IMR-90 (cell line): ENCODE results near the gene COX8C. TPM values are rescaled to one million over a fixed set of nuclear protein-coding genes. Genes with fewer than 3 reads are reported as not detected.

Experiments
- ATAC-seq: fragments of 200-7000 bp; cut with Tn5 transposase; 2 replicates; pipeline ENCODE4 v1.9.1; 2020; ENCODE audit warnings: low read depth, mild to moderate bottlenecking, moderate library complexity
- BruUV-seq: library from RNA; stranded (reverse); fragments of 400-500 nt; replicated peaks from 2 replicates; lab custom pipeline; 2021; lab: Mats Ljungman, UMichigan
- CTCF ChIA-PET: fragments of 300-600 bp; formaldehyde crosslinking; extraction: SDS; loops from one replicate; lab custom pipeline; 2021; ENCODE audit warnings: antibody characterized with exemption; lab: Yijun Ruan, JAX
- POLR2A ChIA-PET: fragments of 300-600 bp; sonication (Branson Sonifier 250); formaldehyde crosslinking; loops from one replicate; lab custom pipeline; 2022; ENCODE audit warnings: antibody characterized with exemption; ENCODE audit not compliant: unreplicated experiment; lab: Charles Lee
- DNase-seq: peaks from one replicate; pipeline ENCODE4 v3.0.0; 2013
- H2AFZ ChIP-seq: replicated peaks from 2 replicates; pipeline ENCODE3; 2013; ENCODE audit warnings: low read length, mild to moderate bottlenecking; ENCODE audit not compliant: poor library complexity
- H2AK5ac ChIP-seq: 2 replicates; pipeline ENCODE4 v1.6.1; 2013; ENCODE audit warnings: low read depth, low read length, inconsistent platforms
- H2AK9ac ChIP-seq: replicated peaks from 2 replicates; pipeline ENCODE3; 2013; ENCODE audit warnings: mild to moderate bottlenecking, low read depth, low read length, moderate library complexity; ENCODE audit not compliant: poor library complexity
- H2BK120ac ChIP-seq: 2 replicates; pipeline ENCODE4 v1.6.1; 2013; ENCODE audit warnings: low read depth, low read length, inconsistent platforms
- H2BK15ac ChIP-seq: 3 replicates; pipeline ENCODE4 v1.6.1; 2013; ENCODE audit warnings: low read depth, low read length, inconsistent platforms
- H2BK20ac ChIP-seq: 2 replicates; pipeline ENCODE4 v1.6.1; 2013; ENCODE audit warnings: low read depth, mild to moderate bottlenecking, inconsistent platforms, low read length, moderate library complexity
- H2BK5ac ChIP-seq: 2 replicates; pipeline ENCODE4 v1.6.1; 2013; ENCODE audit warnings: mild to moderate bottlenecking, low read depth, low read length, inconsistent platforms; ENCODE audit not compliant: poor library complexity, severe bottlenecking
- H3K14ac ChIP-seq: replicated peaks from 2 replicates; pipeline ENCODE4 v1.6.1; 2013; ENCODE audit warnings: low read depth, low read length, inconsistent platforms
- H3K18ac ChIP-seq: 2 replicates; pipeline ENCODE4 v1.6.1; 2013; ENCODE audit warnings: low read depth, low read length, control low read depth
- H3K23ac ChIP-seq: 2 replicates; pipeline ENCODE4 v1.6.1; 2013; ENCODE audit warnings: low read depth, low read length, inconsistent platforms
- H3K27ac ChIP-seq: 2 replicates; pipeline ENCODE4 v1.5.1; 2013; ENCODE audit warnings: mild to moderate bottlenecking, control low read depth, low read length; ENCODE audit not compliant: insufficient read depth
- H3K27me3 ChIP-seq: 2 replicates; pipeline ENCODE4 v1.6.1; 2013; ENCODE audit warnings: low read length; ENCODE audit not compliant: control insufficient read depth, insufficient read depth
- H3K36me3 ChIP-seq: 2 replicates; pipeline ENCODE4 v1.6.1; 2013; ENCODE audit warnings: low read length, mixed read lengths; ENCODE audit not compliant: control insufficient read depth, insufficient read depth
- H3K4ac ChIP-seq: 2 replicates; pipeline ENCODE4 v1.6.1; 2013; ENCODE audit warnings: low read depth, low read length, inconsistent platforms
- H3K4me1 ChIP-seq: 2 replicates; pipeline ENCODE4 v1.6.1; 2013; ENCODE audit warnings: low read length, mixed read lengths; ENCODE audit not compliant: control insufficient read depth, insufficient read depth
- H3K4me2 ChIP-seq: 2 replicates; pipeline ENCODE4 v1.6.1; 2013; ENCODE audit warnings: low read depth, mild to moderate bottlenecking, control low read depth, low read length, moderate library complexity
- H3K4me3 ChIP-seq: 2 replicates; pipeline ENCODE4 v1.5.1; 2013; ENCODE audit warnings: low read depth, mild to moderate bottlenecking, control low read depth, low read length, moderate library complexity; ENCODE audit not compliant: insufficient read depth
- H3K56ac ChIP-seq: 2 replicates; pipeline ENCODE4 v1.6.1; 2013; ENCODE audit warnings: low read length, inconsistent platforms; ENCODE audit not compliant: insufficient read depth; ENCODE audit errors: extremely low read depth
- H3K79me1 ChIP-seq, 2 experiments: 2 replicates each; pipeline ENCODE4 v1.6.1; 2013; ENCODE audit warnings: low read length in 2 of 2, inconsistent platforms in 1 of 2, low read depth in 1 of 2
- H3K9ac ChIP-seq: 2 replicates; pipeline ENCODE4 v1.6.1; 2013; ENCODE audit warnings: low read depth, low read length, control low read depth
- H3K9me1 ChIP-seq: 2 replicates; pipeline ENCODE4 v1.6.1; 2013; ENCODE audit warnings: low read length, inconsistent platforms; ENCODE audit not compliant: insufficient read depth
- H3K9me3 ChIP-seq: 2 replicates; pipeline ENCODE4 v1.6.1; 2013; ENCODE audit warnings: low read length; ENCODE audit not compliant: control insufficient read depth, insufficient read depth
- H4K20me1 ChIP-seq: 2 replicates; pipeline ENCODE4 v1.6.1; 2013; ENCODE audit warnings: low read length, inconsistent platforms; ENCODE audit not compliant: insufficient read depth
- H4K5ac ChIP-seq: 2 replicates; pipeline ENCODE4 v1.6.1; 2013; ENCODE audit warnings: mild to moderate bottlenecking, low read depth, low read length, control low read depth
- H4K8ac ChIP-seq, 2 experiments: 2 replicates each; pipeline ENCODE4 v1.6.1; 2013; ENCODE audit warnings: low read depth in 2 of 2, low read length in 2 of 2, control low read depth in 1 of 2, inconsistent platforms in 1 of 2
- H4K91ac ChIP-seq: 2 replicates; pipeline ENCODE4 v1.6.1; 2013; ENCODE audit warnings: low read depth, low read length, inconsistent platforms; ENCODE audit not compliant: insufficient read depth
- BHLHE40 ChIP-seq: fragments of 150-350 bp; IDR thresholded peaks from 2 replicates; pipeline ENCODE4 v1.6.1; 2016; ENCODE audit warnings: mild to moderate bottlenecking, low read depth, low read length
- CEBPB ChIP-seq: IDR thresholded peaks from 2 replicates; pipeline ENCODE4 v1.6.1; 2012; ENCODE audit warnings: low read depth, low read length, improper control_type of control experiment
- CHD1 ChIP-seq: IDR thresholded peaks from 2 replicates; pipeline ENCODE4 v1.6.1; 2012; ENCODE audit warnings: low read depth, low read length, improper control_type of control experiment
- FOS ChIP-seq: fragments of 150-350 bp; IDR thresholded peaks from 2 replicates; pipeline ENCODE4 v1.6.1; 2016; ENCODE audit warnings: low read depth, low read length
- MAFK ChIP-seq: IDR thresholded peaks from 2 replicates; pipeline ENCODE4 v1.6.1; 2012; ENCODE audit warnings: low read depth, low read length, improper control_type of control experiment
- MAZ ChIP-seq: IDR thresholded peaks from 2 replicates; pipeline ENCODE4 v1.6.1; 2012; ENCODE audit warnings: low read depth, mild to moderate bottlenecking, low read length, improper control_type of control experiment, moderate library complexity, borderline replicate concordance
- MXI1 ChIP-seq: IDR thresholded peaks from 2 replicates; pipeline ENCODE4 v1.6.1; 2012; ENCODE audit warnings: low read depth, mild to moderate bottlenecking, low read length, moderate library complexity, borderline replicate concordance
- NFE2L2 ChIP-seq: fragments of 150-350 bp; IDR thresholded peaks from 2 replicates; pipeline ENCODE4 v1.6.1; 2016; ENCODE audit warnings: low read depth, mild to moderate bottlenecking, low read length
- POLR2A ChIP-seq: IDR thresholded peaks from 2 replicates; pipeline ENCODE4 v1.6.1; 2012; ENCODE audit warnings: mild to moderate bottlenecking, low read depth, low read length
- RAD21 ChIP-seq: IDR thresholded peaks from 2 replicates; pipeline ENCODE4 v1.6.1; 2012; ENCODE audit warnings: low read length, improper control_type of control experiment
- RCOR1 ChIP-seq: IDR thresholded peaks from 2 replicates; pipeline ENCODE4 v1.6.1; 2012; ENCODE audit warnings: mild to moderate bottlenecking, low read length, improper control_type of control experiment; ENCODE audit not compliant: insufficient replicate concordance
- RFX5 ChIP-seq: IDR thresholded peaks from 2 replicates; pipeline ENCODE4 v1.8.0; 2012; ENCODE audit warnings: low read depth, mild to moderate bottlenecking, low read length, moderate library complexity
- SMC3 ChIP-seq: fragments of 150-350 bp; IDR thresholded peaks from 2 replicates; pipeline ENCODE4 v1.6.1; 2016; ENCODE audit warnings: low read depth, mild to moderate bottlenecking, antibody characterized with exemption, low read length, moderate library complexity
- WGBS, 2 experiments: methylation state at CpG; one replicate each; pipeline versions ENCODE4 v1.1.5 to v1.1.7; 2013; ENCODE audit warnings: missing lambda C conversion rate in 2 of 2; ENCODE audit not compliant: insufficient read length in 1 of 2; ENCODE audit errors: extremely low coverage in 2 of 2; 5-methylcytosine and 5-hydroxymethylcytosine counted together
- dilution Hi-C: fragments of 300-500 bp; cut with HindIII; formaldehyde crosslinking; loops from one replicate; pipeline ENCODE4 v1.14.3; 2018; ENCODE audit warnings: low sequenced_read_pairs; ENCODE audit not compliant: unreplicated experiment
- in situ Hi-C: fragments of 300-500 bp; cut with MboI; formaldehyde crosslinking; loops from 3 replicates; pipeline ENCODE4 v1.14.3; 2019; ENCODE audit warnings: low sequenced_read_pairs, inconsistent platforms, mixed read lengths
- intact Hi-C: fragments of 100-400 bp; cut with micrococcal nuclease; formaldehyde crosslinking; loops from 2 replicates; pipeline ENCODE4 v1.10.0; 2022
- polyA plus RNA-seq, 3 experiments: library from polyadenylated mRNA; depleted of rRNA; stranded (reverse); fragments of >200 nt; gene quantifications; 2 replicates each; pipeline ENCODE4 v1.2.3, GENCODE V29; 2012; ENCODE audit warnings: low replicate concordance in 1 of 3
- total RNA-seq: library from RNA; depleted of rRNA; stranded (reverse); fragments of >200 nt; gene quantifications from 2 replicates; pipeline ENCODE4 v1.2.3, GENCODE V29; 2012
- TF ChIP-seq, protein P1 (sequence below): fragments of 150-350 bp; IDR thresholded peaks from 2 replicates; pipeline ENCODE4 v1.6.1; 2016; ENCODE audit warnings: low read depth, mild to moderate bottlenecking, low read length, moderate library complexity, borderline replicate concordance
- TF ChIP-seq, protein P2 (sequence below): fragments of 150-350 bp; IDR thresholded peaks from 2 replicates; pipeline ENCODE4 v1.6.1; 2017; ENCODE audit warnings: mild to moderate bottlenecking, antibody characterized with exemption, low read length, low read depth
- TF ChIP-seq, protein P3 (sequence below): conservative IDR thresholded peaks from 2 replicates; pipeline ENCODE4 v1.5.1; 2012; ENCODE audit warnings: mild to moderate bottlenecking, low read depth, low read length, improper control_type of control experiment

The COX8C gene
- total and polyA plus RNA-seq, 2 of the 4 experiments (the other 2 are of a cell fraction): not detected

DNA sequence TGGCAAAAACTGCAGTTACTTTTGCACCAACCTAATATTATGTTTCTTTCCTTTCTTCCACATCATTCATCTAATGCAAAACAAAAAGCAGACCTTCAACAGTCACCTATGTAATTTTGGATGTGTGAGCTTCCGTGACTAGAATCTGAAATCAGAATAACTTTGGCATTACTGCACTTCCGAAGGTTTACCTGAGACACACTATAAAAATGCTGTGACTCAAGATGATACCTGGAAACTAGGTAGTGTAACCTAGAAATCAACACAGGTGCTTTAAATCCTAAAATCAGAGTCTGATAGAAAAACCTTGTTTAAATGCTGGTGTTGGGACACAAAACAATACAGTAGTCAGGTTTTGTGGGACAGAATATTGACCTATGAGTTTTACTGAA is 16.4 kb upstream of the COX8C start:
- no peak for ATAC-seq
- Histone ChIP-seq H3K9ac (no peak overlapping the region), H3K4me3 (no peak overlapping the region), H3K27me3 (no peaks in the 10 kb centered on the region), H4K20me1 (peaks cover 39% of the 10 kb centered on the region), H4K8ac (no peak overlapping the region), H3K23ac (no peak overlapping the region), H3K4ac (no peak overlapping the region), H4K5ac (no peak overlapping the region), H3K4me2 (no peak overlapping the region), H3K56ac (no peak overlapping the region), H4K91ac (no peak overlapping the region), H3K36me3 (no peaks in the 10 kb centered on the region), H3K9me3 (no peaks in the 10 kb centered on the region), H3K27ac (no peak overlapping the region), H3K79me1 (peaks cover 0 to 43% of the 10 kb centered on the region in 2 experiments; a peak in 2 of 4 replicates), H2BK5ac (no peak overlapping the region), H2BK20ac (no peak overlapping the region), H3K18ac (no peak overlapping the region), H3K4me1 (no peaks in the 10 kb centered on the region), H2BK120ac (no peak overlapping the region), H2AK9ac (no peak overlapping the region), H2AK5ac (no peak overlapping the region), H3K14ac (no peak overlapping the region), H3K9me1 (no peaks in the 10 kb centered on the region), H2BK15ac (no peak overlapping the region), H2AFZ (no peak overlapping the region)
- intact Hi-C loops (loop anchor here (5.0 kb wide), 2 partner anchors 218 to 752 kb away; partner anchors contain the start of genes DDX24 and IFI27L1), dilution Hi-C loops (no loop called here), in situ Hi-C loops (no loop called here)
- no TSS peak for BruUV-seq
- ChIA-PET CTCF (interaction anchor here (1.2 kb wide), 1 partner anchor 55 kb away, joined by 5 read pairs; no protein-coding TSS in a partner anchor), POLR2A (no interaction called here)
- DNase-seq: no peak
- TF ChIP-seq RFX5 (no peak), MXI1 (no peak), MAFK (no peak), RAD21 (no peak), NFE2L2 (no peak), CEBPB (no peak), BHLHE40 (no peak), FOS (no peak), SMC3 (no peak), RCOR1 (no peak), MAZ (no peak), POLR2A (no peak), CHD1 (no peak)
- TF ChIP-seq, protein P1, sequence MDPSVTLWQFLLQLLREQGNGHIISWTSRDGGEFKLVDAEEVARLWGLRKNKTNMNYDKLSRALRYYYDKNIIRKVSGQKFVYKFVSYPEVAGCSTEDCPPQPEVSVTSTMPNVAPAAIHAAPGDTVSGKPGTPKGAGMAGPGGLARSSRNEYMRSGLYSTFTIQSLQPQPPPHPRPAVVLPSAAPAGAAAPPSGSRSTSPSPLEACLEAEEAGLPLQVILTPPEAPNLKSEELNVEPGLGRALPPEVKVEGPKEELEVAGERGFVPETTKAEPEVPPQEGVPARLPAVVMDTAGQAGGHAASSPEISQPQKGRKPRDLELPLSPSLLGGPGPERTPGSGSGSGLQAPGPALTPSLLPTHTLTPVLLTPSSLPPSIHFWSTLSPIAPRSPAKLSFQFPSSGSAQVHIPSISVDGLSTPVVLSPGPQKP: no peak
- TF ChIP-seq, protein P2, sequence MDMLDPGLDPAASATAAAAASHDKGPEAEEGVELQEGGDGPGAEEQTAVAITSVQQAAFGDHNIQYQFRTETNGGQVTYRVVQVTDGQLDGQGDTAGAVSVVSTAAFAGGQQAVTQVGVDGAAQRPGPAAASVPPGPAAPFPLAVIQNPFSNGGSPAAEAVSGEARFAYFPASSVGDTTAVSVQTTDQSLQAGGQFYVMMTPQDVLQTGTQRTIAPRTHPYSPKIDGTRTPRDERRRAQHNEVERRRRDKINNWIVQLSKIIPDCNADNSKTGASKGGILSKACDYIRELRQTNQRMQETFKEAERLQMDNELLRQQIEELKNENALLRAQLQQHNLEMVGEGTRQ: no peak
- TF ChIP-seq, protein P3, sequence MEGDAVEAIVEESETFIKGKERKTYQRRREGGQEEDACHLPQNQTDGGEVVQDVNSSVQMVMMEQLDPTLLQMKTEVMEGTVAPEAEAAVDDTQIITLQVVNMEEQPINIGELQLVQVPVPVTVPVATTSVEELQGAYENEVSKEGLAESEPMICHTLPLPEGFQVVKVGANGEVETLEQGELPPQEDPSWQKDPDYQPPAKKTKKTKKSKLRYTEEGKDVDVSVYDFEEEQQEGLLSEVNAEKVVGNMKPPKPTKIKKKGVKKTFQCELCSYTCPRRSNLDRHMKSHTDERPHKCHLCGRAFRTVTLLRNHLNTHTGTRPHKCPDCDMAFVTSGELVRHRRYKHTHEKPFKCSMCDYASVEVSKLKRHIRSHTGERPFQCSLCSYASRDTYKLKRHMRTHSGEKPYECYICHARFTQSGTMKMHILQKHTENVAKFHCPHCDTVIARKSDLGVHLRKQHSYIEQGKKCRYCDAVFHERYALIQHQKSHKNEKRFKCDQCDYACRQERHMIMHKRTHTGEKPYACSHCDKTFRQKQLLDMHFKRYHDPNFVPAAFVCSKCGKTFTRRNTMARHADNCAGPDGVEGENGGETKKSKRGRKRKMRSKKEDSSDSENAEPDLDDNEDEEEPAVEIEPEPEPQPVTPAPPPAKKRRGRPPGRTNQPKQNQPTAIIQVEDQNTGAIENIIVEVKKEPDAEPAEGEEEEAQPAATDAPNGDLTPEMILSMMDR: no peak
- WGBS, 2 experiments: no CpG with 5 or more reads among the region's 2 CpGs
